ENCODE results near the gene UTS2R. TPM values are rescaled to one million over a fixed set of nuclear protein-coding genes. Genes with fewer than 3 reads are reported as not detected.
"Not testable (repeated sequence)": the region's sequence is repeated elsewhere in the genome, so short reads cannot be mapped to it uniquely, and the experiment has no call there.

UTS2R gene
- total RNA-seq, 1 donor from 2014 or later, result not detected

DNA sequence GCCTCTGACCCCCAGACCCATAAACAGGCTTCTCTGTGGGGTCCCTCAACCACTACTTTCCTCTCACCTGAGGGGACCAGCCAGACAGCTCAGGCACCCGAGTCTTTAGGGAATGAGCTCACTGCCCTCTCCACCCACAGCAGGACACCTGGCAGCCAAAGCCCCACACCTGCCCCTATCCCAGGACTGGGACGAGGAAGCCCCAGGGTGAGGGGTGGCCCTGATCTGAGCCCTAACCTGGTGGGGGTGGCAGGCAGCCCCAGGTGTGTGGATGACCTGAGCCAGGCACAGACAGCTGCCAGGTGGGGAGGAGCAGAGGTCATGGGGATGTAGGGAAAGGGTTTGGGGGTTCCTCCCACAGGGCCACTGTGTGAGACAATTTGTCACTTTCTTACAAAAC lies 14.2 kb upstream of the UTS2R start:
- H3K4me3 Mint-ChIP-seq (ENCODE audit: unreplicated experiment), result no peak overlapping the region
- H3K4me1 Mint-ChIP-seq (ENCODE audit: unreplicated experiment), result no peaks in the 10 kb centered on the region
- H3K36me3 Mint-ChIP-seq (ENCODE audit: low read depth, unreplicated experiment), result no peaks in the 10 kb centered on the region
- DNase-seq (ENCODE audit: low spot score), result no peak
- no peaks in the 10 kb centered on the region for H3K9me3 Mint-ChIP-seq (ENCODE audit: unreplicated experiment)
- TF ChIP-seq, protein P1, sequence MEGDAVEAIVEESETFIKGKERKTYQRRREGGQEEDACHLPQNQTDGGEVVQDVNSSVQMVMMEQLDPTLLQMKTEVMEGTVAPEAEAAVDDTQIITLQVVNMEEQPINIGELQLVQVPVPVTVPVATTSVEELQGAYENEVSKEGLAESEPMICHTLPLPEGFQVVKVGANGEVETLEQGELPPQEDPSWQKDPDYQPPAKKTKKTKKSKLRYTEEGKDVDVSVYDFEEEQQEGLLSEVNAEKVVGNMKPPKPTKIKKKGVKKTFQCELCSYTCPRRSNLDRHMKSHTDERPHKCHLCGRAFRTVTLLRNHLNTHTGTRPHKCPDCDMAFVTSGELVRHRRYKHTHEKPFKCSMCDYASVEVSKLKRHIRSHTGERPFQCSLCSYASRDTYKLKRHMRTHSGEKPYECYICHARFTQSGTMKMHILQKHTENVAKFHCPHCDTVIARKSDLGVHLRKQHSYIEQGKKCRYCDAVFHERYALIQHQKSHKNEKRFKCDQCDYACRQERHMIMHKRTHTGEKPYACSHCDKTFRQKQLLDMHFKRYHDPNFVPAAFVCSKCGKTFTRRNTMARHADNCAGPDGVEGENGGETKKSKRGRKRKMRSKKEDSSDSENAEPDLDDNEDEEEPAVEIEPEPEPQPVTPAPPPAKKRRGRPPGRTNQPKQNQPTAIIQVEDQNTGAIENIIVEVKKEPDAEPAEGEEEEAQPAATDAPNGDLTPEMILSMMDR (IDR thresholded peaks at IDR 0.05; ENCODE audit: unreplicated experiment), result no peak
- H3K27me3 Mint-ChIP-seq (ENCODE audit: unreplicated experiment), result peaks cover 1% of the 10 kb centered on the region
- no peak overlapping the region for H3K27ac Mint-ChIP-seq (ENCODE audit: unreplicated experiment)

DNA sequence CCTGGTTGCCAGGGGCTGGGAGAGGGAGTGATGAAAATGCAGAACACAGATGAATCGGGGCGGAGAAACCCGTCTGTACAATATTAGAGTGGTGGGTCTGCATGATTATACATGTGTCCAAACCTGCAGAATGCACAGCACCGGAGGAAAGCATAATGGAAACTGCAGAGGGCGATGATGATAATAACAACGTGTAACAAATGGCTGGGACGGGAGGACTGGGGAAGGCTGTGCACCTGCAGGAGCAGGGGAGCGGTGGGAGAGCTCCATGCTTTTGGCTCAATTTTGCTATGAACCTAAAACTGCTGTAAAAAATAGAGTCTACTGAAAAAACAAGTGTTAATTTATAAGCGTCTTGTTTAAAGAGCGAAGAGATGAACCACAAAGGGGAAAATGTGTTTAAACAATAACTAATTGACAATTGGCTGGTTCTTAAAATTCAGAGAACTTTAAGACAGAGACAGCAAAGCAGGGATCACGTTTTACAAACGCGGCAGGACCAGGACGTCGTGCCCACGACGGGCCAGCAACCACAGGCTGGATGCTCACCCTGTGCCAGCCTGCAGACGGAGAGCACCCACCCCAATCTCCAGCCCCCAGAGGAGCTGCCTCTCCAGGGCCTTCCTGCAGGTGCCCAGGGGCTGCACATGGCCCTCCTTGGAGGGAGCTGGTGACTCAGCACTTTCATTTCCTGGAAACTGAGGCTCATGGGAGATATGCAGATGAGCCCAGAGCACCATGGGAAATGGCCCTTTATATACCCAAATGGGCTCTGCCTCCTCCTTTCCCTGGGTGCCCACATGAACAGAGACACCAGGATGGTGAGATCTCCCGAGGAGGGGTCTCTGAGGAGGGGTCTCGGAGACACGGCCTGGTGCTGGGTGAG lies 12.9 kb upstream of the UTS2R start, which contains the start of gene TEX19:
TEX19 (plus strand) TSS at position 783 of the 886 bp plus-strand sequence. CDS start 2,904 bp downstream, outside the sequence.
- no peak for DNase-seq (ENCODE audit: low spot score)
- H3K4me3 Mint-ChIP-seq (ENCODE audit: unreplicated experiment), result no peak within 1 kb of the TSS
- no peaks in the 10 kb centered on the region for H3K4me1 Mint-ChIP-seq (ENCODE audit: unreplicated experiment)
- peaks cover 1% of the 10 kb centered on the region for H3K27me3 Mint-ChIP-seq (ENCODE audit: unreplicated experiment)
- H3K36me3 Mint-ChIP-seq (ENCODE audit: low read depth, unreplicated experiment), result no peaks in the 10 kb centered on the region
- no peak within 1 kb of the TSS for H3K27ac Mint-ChIP-seq (ENCODE audit: unreplicated experiment)
- TF ChIP-seq, protein P1 (IDR thresholded peaks at IDR 0.05; ENCODE audit: unreplicated experiment), result no peak
- no peaks in the 10 kb centered on the region for H3K9me3 Mint-ChIP-seq (ENCODE audit: unreplicated experiment)

GRCh38 chr17:82359451-82360074 lies 12.0 kb upstream of the UTS2R start:
- H3K27ac Mint-ChIP-seq (ENCODE audit: unreplicated experiment); H3K4me3 Mint-ChIP-seq (ENCODE audit: unreplicated experiment); H3K9me3 Mint-ChIP-seq (ENCODE audit: unreplicated experiment); H3K27me3 Mint-ChIP-seq (ENCODE audit: unreplicated experiment); H3K36me3 Mint-ChIP-seq (ENCODE audit: low read depth, unreplicated experiment); DNase-seq (ENCODE audit: low spot score); H3K4me1 Mint-ChIP-seq (ENCODE audit: unreplicated experiment): not testable (repeated sequence)

DNA sequence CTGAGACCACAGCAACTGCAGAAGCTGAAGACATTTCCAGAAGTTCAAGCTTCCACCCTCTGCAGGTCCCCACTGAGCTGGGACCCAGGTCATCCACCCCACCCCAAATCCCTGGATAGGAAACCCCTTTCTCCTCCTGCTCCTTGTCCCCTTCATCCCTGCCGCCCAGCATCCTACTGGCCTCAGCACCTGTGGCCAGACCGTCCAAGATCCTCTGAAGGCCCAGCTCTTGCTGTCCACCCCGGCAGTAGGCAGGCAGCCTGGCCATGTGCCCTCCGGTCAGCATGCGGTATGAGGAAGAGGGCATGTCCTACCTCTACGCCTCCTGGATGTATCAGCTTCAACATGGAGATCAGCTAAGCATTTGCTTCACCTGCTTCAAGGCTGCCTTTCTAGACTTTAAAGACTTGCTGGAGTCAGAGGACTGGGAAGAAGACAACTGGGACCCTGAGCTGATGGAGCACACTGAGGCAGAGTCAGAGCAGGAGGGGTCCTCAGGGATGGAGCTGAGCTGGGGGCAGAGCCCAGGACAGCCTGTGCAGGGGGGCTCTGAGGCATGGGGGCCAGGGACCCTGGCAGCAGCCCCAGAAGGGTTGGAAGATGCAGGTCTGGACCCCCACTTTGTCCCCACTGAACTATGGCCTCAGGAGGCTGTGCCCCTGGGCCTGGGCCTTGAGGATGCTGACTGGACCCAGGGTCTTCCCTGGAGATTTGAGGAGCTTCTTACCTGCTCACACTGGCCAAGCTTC lies 9.5 kb upstream of the UTS2R start:
- DNase-seq (ENCODE audit: low spot score), result no peak
- peaks cover 4% of the 10 kb centered on the region for H3K36me3 Mint-ChIP-seq (ENCODE audit: low read depth, unreplicated experiment)
- peaks cover 1% of the 10 kb centered on the region for H3K27me3 Mint-ChIP-seq (ENCODE audit: unreplicated experiment)
- TF ChIP-seq, protein P1 (IDR thresholded peaks at IDR 0.05; ENCODE audit: unreplicated experiment), result no peak
- H3K27ac Mint-ChIP-seq (ENCODE audit: unreplicated experiment), result no peak overlapping the region
- H3K9me3 Mint-ChIP-seq (ENCODE audit: unreplicated experiment), result no peaks in the 10 kb centered on the region
- no peak overlapping the region for H3K4me3 Mint-ChIP-seq (ENCODE audit: unreplicated experiment)
- H3K4me1 Mint-ChIP-seq (ENCODE audit: unreplicated experiment), result peaks cover 3% of the 10 kb centered on the region

GRCh38 chr17:82365606-82366295 lies 5.8 kb upstream of the UTS2R start:
- Mint-ChIP-seq H3K36me3 (ENCODE audit: low read depth, unreplicated experiment) (peaks cover 4% of the 10 kb centered on the region), H3K27me3 (ENCODE audit: unreplicated experiment) (peaks cover 7% of the 10 kb centered on the region)
- DNase-seq (ENCODE audit: low spot score), result no peak

More at GRCh38 chr17:82365606-82366295, 5.8 kb upstream of the UTS2R start:
- H3K4me3 Mint-ChIP-seq (ENCODE audit: unreplicated experiment), result no peak overlapping the region
- H3K4me1 Mint-ChIP-seq (ENCODE audit: unreplicated experiment), result peaks cover 3% of the 10 kb centered on the region
- TF ChIP-seq, protein P1 (IDR thresholded peaks at IDR 0.05; ENCODE audit: unreplicated experiment), result no peak
- H3K9me3 Mint-ChIP-seq (ENCODE audit: unreplicated experiment), result no peaks in the 10 kb centered on the region
- H3K27ac Mint-ChIP-seq (ENCODE audit: unreplicated experiment), result no peak overlapping the region

Measured in endothelial cell (in vitro differentiated cells).